Measurements from ENCODE around the gene EIF4G3.

DNA sequence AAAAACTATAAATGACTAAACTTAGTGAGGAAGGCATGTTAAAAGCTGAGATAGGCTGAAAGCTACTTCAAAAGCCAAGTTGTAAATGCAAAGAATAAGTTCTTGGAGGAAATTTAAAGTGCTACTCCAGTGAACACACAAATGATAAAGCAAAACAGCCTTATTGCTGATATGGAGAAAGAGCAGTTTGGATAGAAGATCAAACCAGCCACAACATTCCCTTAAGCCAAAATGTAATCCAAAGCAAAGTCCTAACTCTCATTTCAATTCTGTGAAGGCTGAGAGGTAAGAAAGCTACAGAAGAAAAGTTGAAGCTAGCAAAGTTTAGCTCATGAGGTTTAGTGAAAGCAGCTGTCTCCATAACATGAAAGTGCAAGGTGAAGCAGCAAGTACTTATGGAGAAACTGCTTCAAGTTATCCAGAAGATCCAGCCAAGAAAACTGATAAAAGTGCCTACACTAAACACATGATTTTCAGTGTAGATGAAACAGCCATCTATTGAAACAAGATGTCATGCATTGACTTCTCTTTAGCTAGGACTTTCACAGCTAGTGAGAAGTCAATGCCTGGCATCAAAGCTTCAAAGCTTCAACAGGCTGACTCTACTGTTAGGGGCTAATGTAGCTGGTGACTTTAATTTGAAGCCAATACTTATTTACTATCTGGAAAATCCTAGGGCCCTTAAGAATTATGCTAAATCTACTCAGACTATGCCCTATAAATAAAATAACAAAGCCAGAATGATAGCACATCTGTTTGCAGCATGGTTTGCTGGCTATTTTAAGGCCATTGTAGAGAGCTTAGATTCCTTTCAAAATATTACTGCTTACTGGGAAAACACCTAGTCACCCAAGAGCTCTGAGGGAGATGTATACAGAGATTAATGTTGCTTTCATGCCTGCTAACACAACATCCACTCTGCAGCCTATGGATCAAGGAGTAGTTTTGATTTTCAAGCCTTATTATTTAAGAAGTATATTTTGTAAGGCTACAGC, 188.6 kb downstream of the EIF4G3 start:
- TF ChIP-seq, protein P1, sequence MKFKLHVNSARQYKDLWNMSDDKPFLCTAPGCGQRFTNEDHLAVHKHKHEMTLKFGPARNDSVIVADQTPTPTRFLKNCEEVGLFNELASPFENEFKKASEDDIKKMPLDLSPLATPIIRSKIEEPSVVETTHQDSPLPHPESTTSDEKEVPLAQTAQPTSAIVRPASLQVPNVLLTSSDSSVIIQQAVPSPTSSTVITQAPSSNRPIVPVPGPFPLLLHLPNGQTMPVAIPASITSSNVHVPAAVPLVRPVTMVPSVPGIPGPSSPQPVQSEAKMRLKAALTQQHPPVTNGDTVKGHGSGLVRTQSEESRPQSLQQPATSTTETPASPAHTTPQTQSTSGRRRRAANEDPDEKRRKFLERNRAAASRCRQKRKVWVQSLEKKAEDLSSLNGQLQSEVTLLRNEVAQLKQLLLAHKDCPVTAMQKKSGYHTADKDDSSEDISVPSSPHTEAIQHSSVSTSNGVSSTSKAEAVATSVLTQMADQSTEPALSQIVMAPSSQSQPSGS (IDR thresholded peaks at IDR 0.05; ENCODE audit: low read length): no peak
- TF ChIP-seq MAFK (IDR thresholded peaks at IDR 0.05; ENCODE audit: low read depth, low read length) (no peak), EP300 (IDR thresholded peaks at IDR 0.05; ENCODE audit: borderline replicate concordance in 1 of 2, low read depth in 2 of 2, low read length in 2 of 2) (no peak), POLR2AphosphoS5 (IDR thresholded peaks at IDR 0.05; ENCODE audit: low read depth, low read length) (no peak), YY1 (IDR thresholded peaks at IDR 0.05; ENCODE audit: low read depth, low read length) (no peak), CBX5 (IDR thresholded peaks at IDR 0.05; ENCODE audit: low read depth, low read length) (no peak), POLR2A (IDR thresholded peaks at IDR 0.05; ENCODE audit: control extremely low read depth in 1 of 2, low read depth in 2 of 2, low read length in 2 of 2) (no peak), PHF8 (conservative IDR thresholded peaks at IDR 0.05; ENCODE audit: low read depth, low read length) (no peak), RAD21 (IDR thresholded peaks at IDR 0.05 in 1 of 2, conservative IDR thresholded peaks at IDR 0.05 in 1 of 2; ENCODE audit: low read depth in 2 of 2, low read length in 2 of 2) (no peak), RFX5 (IDR thresholded peaks at IDR 0.05; ENCODE audit: borderline replicate concordance, low read depth, low read length) (no peak), EZH2 (IDR thresholded peaks at IDR 0.05; ENCODE audit: low read depth, low read length, severe bottlenecking) (no peak)
- TF ChIP-seq, protein P2, sequence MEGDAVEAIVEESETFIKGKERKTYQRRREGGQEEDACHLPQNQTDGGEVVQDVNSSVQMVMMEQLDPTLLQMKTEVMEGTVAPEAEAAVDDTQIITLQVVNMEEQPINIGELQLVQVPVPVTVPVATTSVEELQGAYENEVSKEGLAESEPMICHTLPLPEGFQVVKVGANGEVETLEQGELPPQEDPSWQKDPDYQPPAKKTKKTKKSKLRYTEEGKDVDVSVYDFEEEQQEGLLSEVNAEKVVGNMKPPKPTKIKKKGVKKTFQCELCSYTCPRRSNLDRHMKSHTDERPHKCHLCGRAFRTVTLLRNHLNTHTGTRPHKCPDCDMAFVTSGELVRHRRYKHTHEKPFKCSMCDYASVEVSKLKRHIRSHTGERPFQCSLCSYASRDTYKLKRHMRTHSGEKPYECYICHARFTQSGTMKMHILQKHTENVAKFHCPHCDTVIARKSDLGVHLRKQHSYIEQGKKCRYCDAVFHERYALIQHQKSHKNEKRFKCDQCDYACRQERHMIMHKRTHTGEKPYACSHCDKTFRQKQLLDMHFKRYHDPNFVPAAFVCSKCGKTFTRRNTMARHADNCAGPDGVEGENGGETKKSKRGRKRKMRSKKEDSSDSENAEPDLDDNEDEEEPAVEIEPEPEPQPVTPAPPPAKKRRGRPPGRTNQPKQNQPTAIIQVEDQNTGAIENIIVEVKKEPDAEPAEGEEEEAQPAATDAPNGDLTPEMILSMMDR (IDR thresholded peaks at IDR 0.05; ENCODE audit: control extremely low read depth in 1 of 3, insufficient read depth in 1 of 3, low read depth in 1 of 3, low read length in 3 of 3): no peak
